NCI-H2081 (cell line): ENCODE data around the gene FBXL13.
A peak's percentile ranks its signal among the peaks of the same experiment; 100 is the strongest.
"Not testable (repeated sequence)": the region's sequence is repeated elsewhere in the genome, so short reads cannot be mapped to it uniquely, and the experiment has no call there.

Source experiments
- DNase-seq, 2 experiments: peaks; one replicate each; lab custom pipeline; 2025; lab: John Stamatoyannopoulos, UW

Gene FBXL13

GRCh38 chr7:103023578-103023977, 51.0 kb downstream of the FBXL13 start:
- not testable (repeated sequence) for DNase-seq

GRCh38 chr7:103021490-103021889, 53.1 kb downstream of the FBXL13 start:
- DNase-seq = not testable (repeated sequence)

GRCh38 chr7:103020876-103021275, 53.7 kb downstream of the FBXL13 start:
- not testable (repeated sequence) for DNase-seq

GRCh38 chr7:103018295-103018694, 56.3 kb downstream of the FBXL13 start:
- not testable (repeated sequence) for DNase-seq

- no peak for DNase-seq
These were observed 62.9 kb downstream of the FBXL13 start for GRCh38 chr7:103011650-103012049.

GRCh38 chr7:103010211-103010610, 64.4 kb downstream of the FBXL13 start:
- DNase-seq = no peak

- DNase-seq = peak in 1 of 2 experiments; percentile 21
These were observed 65.0 kb downstream of the FBXL13 start for GRCh38 chr7:103009466-103010185.

GRCh38 chr7:103003004-103003403, 71.6 kb downstream of the FBXL13 start:
- DNase-seq = no peak

- DNase-seq = no peak
These were observed 73.4 kb downstream of the FBXL13 start for GRCh38 chr7:103001210-103001609.

- no peak for DNase-seq
These were observed 77.6 kb downstream of the FBXL13 start for GRCh38 chr7:102996957-102997356.

- not testable (repeated sequence) for DNase-seq
These were observed 79.0 kb downstream of the FBXL13 start for GRCh38 chr7:102995609-102996008.

- no peak for DNase-seq
These were observed 80.0 kb downstream of the FBXL13 start for GRCh38 chr7:102994567-102994966.

GRCh38 chr7:102993718-102994029, 80.9 kb downstream of the FBXL13 start:
- DNase-seq = no peak

GRCh38 chr7:102992938-102993717, 81.5 kb downstream of the FBXL13 start:
- DNase-seq = no peak

GRCh38 chr7:102992509-102992937, 82.1 kb downstream of the FBXL13 start:
- no peak for DNase-seq

GRCh38 chr7:102991540-102992214, 82.9 kb downstream of the FBXL13 start:
- peak in 1 of 2 experiments; percentile 29 for DNase-seq

GRCh38 chr7:102991077-102991539, 83.5 kb downstream of the FBXL13 start:
- DNase-seq = no peak

GRCh38 chr7:102990642-102991041, 84.0 kb downstream of the FBXL13 start:
- DNase-seq = no peak

GRCh38 chr7:102988631-102989560, 85.7 kb downstream of the FBXL13 start:
- no peak for DNase-seq

- DNase-seq = no peak
These were observed 86.5 kb downstream of the FBXL13 start for GRCh38 chr7:102988088-102988487.

- DNase-seq = no peak
These were observed 89.3 kb downstream of the FBXL13 start for GRCh38 chr7:102985176-102985783.
